Measurements from ENCODE around the gene TUBG2. TPM values are rescaled to one million over a fixed set of nuclear protein-coding genes. Genes with fewer than 3 reads are reported as not detected.
A peak's percentile ranks its signal among the peaks of the same experiment; 100 is the strongest.
"Not testable (repeated sequence)": the region's sequence is repeated elsewhere in the genome, so short reads cannot be mapped to it uniquely, and the experiment has no call there.

Gene TUBG2
- total RNA-seq, 1 donor from 2014 or later = 8.2 TPM

DNA sequence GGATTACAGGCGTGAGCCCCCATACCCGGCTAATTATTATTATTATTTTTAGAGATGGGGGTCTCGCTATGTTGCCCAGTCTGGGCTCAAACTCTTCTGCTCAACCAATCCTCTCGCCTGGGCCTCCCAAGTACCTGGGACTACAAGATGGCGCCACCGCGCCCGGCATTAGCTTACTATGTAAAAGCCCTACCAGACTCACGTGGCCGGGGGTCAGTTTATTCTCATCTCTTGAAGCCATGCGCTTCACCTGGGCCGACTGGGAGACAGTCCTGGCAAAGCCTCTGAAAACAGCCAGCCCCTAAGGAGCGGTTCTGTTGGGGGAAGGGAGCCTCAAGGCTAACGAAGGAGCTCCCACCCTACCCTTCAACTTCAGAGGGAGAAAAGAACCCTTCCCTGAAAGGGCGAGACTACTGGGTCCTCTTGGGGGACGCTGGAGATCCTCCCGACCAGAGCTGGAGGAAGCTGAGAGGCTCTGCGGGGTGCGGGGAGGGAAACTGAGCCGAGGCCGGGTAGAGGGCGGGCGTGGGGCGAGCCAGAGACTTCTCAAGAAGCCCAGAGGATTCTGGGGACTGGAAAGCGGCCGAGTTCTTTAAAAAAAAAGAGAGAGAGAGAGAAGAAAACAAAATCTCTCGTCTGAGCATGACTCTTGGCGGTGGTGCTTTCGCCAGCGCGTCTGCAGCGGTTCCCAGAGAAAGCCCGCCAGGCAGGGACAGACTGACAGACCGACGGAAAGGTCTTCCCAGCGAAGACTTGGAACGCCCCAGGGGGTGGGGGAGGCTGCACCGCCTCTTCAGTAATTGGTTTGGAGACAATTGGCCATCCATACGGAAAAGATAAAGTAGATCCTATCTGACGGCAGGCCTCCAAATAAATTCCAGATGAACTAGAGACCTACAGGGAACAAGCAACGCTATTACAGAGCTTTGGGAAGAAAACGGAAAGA, 5.6 kb upstream of the TUBG2 start:
- DNase-seq (ENCODE audit: low spot score in 2 of 2) (peak in 1 of 2 donors; percentile 62), FAIRE-seq (no peak)

DNA sequence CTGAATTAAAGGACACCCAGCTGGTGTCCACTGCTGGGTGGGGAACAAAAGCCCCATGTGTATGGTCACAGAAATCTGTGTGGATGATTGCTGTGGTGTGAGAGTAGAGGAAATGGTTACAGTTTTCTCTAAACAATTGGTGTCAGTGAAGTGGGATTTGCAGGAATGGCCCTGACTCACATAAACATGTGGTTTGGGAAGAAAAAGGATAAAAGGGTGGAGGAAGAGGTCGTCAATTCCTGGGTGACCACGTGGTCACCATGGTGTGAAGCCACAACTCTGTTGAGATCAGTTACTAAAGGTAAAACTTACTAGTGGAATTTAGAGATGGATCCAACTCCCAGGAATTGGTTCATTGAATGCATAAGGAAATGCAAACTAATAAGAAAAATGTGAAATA, 3.6 kb upstream of the TUBG2 start:
- FAIRE-seq (no peak), DNase-seq (ENCODE audit: low spot score in 2 of 2) (no peak)

DNA sequence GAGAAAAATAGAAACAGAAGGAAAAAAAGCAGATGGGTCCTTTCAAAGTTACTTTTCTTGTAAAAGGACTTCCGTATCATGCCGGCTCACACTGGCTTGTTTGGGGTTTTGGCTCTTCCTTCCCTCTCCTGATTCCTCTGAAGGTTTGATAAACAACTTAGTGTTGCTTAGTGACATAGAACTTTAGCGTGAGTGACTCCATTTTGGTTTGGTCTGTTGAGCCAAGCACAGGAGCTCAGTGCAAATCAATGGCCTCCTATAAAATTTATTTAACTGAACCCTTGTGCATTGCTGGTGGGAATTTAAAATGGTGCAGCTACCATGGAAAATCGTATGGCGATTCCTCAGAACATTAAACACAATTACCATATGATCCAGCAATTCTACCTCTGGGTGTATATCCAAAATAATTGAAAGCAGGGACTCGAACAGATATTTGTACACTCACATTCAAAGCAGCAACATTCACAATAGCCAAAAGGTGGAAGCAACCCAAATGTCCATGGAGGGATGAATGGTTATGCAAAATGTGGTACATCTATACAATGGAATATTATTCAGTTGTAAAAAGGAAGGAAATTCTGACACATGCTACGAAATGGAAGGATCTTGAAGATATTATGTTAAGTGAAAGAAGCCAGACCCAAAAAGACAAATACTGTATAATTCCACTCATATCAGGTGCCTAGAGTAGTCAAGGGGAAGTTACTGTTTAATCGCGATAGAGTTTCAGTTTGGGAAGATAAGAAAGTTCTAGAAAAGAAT, 1.1 kb upstream of the TUBG2 start:
- no peak for FAIRE-seq
- DNase-seq (ENCODE audit: low spot score in 2 of 2) = no peak

DNA sequence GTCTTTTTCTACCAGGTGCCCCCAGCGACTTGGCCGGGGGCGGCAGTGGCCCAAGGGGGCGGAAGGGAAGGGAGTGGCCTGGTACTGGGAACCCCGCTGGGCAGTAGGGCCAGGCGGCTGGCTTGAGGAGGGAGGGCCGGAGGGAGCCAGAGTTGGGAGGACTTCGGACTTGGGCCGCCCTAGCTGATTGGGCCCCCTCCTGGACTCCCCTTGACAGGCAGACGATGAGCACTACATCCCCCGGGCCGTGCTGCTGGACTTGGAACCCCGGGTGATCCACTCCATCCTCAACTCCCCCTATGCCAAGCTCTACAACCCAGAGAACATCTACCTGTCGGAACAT, 819 bp downstream of the TUBG2 start:
- DNase-seq (ENCODE audit: low spot score in 2 of 2); FAIRE-seq: not testable (repeated sequence)

DNA sequence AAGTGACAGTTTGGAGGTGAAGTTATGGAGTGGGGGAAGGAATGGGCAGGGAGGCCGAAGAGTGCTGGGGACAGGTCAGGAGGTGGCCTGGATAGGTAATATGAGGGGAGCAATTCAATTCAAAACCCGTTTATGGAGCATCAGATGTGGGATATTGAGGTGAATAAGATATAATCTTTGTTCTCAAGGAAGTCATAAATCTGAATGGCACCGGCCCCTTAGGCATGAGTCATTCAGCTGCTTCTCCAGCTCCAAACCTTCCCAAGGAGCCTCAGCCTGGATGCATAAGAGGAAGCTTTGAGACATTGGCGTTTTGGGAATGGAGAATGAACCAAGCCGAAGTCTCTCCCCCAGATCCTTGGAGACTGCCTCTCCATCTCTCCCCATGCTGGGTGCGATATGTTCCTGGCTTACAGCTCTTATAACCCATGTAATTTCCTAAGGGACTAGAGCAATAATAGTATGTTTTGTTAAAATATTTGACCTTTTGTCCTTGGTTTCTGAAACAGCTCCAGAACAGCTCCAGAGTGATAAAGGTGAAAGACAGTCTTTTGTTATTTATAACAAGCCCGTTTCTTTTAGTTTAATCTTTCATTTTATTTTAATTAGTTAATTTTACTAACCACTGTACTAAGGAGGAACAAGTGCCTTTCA, 1.7 kb downstream of the TUBG2 start:
- DNase-seq (ENCODE audit: low spot score in 2 of 2) = peak in 1 of 2 donors; percentile 34
- FAIRE-seq = no peak

DNA sequence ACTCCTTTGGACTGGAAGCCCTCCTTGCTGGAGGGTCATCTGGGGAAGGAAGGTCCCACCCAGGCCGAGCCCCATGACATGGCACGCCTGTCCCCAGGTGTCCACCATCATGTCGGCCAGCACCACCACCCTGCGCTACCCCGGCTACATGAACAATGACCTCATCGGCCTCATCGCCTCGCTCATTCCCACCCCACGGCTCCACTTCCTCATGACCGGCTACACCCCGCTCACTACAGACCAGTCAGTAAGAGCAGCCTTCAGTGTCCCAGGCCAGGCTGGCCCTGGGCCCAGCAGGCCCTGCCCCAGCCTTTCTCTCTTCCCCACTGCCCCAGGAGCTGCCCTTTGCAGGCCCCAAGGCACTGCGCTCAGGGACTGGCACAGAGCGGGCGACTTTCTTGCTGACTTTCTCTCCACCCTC, 6.5 kb downstream of the TUBG2 start:
- DNase-seq (ENCODE audit: low spot score in 2 of 2) (no peak), FAIRE-seq (no peak)

DNA sequence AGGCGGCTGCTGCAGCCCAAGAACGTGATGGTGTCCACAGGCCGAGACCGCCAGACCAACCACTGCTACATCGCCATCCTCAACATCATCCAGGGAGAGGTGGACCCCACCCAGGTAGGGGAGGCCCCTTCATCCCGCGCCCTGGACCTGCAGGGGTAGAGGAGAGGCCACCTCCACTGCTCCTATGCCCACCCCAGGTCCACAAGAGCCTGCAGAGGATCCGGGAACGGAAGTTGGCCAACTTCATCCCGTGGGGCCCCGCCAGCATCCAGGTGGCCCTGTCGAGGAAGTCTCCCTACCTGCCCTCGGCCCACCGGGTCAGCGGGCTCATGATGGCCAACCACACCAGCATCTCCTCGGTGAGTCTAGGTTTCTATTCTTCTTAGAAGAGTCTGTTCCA, 7.0 kb downstream of the TUBG2 start:
- FAIRE-seq = not testable (repeated sequence)

DNA sequence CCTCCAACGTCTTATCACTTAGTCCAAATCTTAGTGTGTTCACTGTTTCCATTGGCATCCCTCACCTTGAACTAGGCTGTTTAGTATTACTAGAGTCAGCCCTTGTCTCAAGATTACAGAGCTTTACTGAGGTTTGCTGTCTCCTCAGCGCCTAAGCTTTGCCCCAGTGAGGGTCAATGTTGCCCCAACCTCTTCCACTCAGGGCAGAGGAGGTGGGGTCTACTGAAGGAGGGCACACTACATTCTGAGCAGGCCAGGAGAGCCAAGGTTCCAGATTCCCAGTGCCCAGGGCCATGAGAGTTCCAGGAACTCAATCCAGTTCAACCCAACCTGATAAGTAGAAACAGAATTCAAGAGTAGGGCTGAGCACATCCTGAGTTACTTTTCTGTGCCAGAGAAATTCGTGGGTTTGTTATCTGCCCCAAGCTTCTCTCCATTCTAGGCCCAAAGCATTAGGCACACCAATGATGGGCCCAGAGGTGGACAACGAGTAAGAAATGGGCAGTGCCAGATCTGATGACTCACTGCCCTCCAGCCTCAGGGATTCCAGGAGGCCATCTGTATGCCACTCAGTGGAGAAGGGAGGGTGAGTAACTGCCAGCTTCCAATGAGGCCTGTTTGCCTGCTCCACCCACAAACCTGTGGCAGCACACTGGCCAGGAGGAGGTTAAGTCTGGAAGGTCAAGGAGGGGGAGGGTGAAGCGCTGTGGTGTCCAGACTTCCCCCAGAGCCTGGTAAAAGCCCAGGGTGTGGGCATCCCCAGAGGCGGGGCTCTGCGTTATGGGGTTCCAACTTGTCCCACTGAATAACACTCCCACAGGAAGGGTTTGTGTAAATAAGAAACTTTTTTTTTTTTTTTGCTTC, 8.2 kb downstream of the TUBG2 start:
- FAIRE-seq = no peak
- DNase-seq (ENCODE audit: low spot score in 2 of 2) = peak; percentile 30 to 70

More for the DNA sequence above, 7.0 kb downstream of the TUBG2 start:
- not testable (repeated sequence) for DNase-seq (ENCODE audit: low spot score in 2 of 2)

DNA sequence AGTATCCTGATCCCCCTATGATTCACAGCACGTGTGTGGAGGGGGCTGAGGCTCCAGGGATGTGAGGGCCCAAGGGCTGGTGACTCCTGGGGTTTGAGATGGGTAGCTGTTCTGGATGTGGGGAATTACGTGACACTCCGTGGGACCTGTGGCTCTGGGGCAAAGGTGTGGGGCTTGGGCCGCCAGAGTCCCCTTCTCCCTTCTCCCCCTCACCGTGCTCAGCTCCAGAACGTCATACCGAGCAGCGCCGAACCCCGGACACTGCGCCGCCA, 10.6 kb downstream of the TUBG2 start:
- FAIRE-seq (no peak), DNase-seq (ENCODE audit: low spot score in 2 of 2) (peak in 1 of 2 donors; percentile 32)

DNA sequence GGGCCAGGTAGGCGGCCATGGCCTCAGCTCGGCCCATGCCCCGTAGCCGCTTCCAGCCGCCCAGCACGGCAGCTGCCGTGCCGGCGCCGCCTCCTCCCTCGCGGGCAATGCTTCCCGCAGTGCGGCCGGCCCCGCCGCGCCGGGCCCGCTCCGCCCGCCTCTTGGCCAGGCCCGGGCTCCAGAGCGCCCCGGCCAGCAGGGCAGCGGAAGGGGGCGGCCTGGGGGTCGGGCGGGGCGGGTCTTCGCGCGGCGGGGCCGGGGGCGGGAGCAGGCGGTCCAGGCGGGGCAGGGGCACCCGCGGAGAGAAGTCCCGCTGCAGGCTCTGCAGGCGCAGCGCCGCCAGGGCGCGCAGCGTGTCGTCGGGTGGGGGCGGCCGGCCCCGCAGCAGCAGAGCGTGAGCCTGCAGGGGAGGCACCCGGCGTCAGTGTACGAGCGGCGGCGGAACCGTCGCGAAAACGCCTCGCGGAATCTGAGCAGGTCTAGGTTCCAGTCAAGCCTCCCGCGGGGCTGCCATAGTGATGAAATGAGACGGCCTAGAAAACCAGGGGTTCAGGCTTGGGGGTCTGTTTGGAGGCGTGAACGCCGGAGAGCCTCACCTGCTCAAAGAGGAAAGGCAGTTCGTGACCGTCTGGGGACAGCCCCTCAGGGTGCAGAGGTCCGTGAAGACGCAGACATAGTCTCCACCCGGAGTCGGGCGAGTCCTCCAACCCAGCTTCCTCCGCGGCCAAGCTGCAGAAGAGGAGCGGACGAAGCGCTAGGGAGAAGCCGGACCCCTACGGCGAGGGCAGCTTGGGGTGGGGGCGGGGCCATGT, 11.1 kb downstream of the TUBG2 start:
- DNase-seq (ENCODE audit: low spot score in 2 of 2) (peak; percentile 37 to 46), FAIRE-seq (no peak)

DNA sequence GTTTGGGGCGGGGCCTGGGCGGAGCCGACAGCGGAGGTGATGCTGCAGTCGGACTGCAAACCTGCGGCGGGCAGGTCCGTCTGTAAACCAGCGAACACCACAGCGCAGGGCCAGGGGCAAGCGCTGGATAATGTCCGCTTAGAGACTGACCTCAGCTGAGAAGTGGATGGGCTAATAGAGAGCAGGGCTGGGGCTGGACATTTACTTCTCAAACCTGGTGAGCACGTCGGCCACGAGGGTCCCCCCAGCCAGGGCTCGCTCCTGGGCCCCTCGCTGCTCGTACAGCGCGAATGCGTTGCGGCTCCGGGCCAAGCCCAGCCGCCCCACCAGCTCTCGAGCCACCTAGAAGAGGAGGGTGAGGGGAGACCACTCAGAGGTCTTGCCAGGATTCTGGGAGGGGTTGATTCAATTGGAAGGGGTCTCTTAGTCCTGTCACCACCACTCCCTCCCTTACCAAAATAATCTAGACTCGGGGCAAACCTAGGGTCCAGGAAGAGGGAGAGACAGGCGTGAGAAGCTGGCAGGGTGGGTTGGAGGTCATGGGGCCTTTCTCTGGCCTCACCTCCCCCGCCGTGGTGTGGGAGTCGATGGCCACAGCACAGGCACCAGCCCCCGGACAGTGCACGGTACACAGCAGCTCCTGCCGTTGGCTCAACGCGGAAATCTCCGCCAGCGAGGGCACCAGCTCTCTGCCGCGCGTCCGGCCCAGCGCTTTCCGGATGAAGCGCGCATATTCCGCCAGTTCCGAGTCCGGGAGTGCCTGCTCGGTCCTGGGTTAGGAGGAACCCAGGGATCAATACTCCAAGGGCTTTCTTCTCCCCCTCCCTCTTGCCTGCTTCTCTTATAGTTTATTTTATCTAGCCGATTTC, 11.9 kb downstream of the TUBG2 start:
- no peak for FAIRE-seq
- DNase-seq (ENCODE audit: low spot score in 2 of 2) = peak; percentile 24 to 30

DNA sequence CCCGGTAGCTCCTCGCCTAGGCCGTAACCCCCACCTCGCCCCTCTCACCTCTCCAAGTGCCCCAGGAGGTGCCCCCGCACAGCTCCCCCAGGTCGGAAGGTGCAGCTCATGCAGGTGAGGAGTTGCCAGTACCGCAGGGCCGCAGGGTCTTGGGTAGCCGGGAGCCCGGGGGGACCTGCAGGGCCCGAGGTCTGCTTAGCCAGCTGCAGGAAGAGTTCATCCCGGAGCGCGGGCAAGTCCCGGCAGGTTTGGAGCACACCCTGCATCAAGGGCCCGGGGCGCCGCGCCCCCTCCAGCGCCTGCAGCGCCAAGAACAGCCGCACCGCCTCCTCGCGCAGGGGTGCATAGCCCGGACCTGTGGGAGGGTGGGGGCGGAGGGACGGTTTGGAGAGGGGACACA, 13.0 kb downstream of the TUBG2 start:
- FAIRE-seq = no peak
- DNase-seq (ENCODE audit: low spot score in 2 of 2) = no peak

DNA sequence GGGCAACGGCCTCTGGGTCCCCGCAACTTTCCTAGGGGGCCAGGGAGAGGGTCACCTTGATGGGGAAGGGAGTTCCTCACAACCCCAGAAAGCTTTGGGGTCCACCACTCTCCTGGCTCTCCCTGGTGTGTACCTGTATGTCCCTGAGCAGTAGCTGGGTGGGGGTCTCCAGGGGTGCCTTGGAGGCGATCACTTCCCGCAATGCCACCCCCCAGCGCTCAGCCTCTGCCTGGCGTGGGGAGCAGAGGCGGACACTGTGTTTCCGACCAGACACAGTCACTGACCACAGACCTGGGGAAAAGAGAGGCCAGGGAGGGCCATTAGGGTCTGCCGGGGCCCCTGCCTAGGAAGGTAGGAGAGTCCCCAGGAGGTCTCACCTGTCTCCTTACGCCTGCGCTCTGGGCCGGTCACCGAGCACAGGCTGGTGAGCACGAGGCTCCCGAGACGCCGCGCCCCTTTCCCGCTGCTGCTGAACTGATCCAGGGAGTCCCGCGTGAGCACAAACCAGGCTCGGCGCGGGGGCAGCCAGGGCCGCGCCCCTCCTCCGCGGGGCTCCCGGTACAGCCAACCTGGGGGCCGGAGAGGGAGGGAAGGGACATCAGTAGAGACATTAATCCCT, 14.3 kb downstream of the TUBG2 start:
- no peak for DNase-seq (ENCODE audit: low spot score in 2 of 2)
- no peak for FAIRE-seq

DNA sequence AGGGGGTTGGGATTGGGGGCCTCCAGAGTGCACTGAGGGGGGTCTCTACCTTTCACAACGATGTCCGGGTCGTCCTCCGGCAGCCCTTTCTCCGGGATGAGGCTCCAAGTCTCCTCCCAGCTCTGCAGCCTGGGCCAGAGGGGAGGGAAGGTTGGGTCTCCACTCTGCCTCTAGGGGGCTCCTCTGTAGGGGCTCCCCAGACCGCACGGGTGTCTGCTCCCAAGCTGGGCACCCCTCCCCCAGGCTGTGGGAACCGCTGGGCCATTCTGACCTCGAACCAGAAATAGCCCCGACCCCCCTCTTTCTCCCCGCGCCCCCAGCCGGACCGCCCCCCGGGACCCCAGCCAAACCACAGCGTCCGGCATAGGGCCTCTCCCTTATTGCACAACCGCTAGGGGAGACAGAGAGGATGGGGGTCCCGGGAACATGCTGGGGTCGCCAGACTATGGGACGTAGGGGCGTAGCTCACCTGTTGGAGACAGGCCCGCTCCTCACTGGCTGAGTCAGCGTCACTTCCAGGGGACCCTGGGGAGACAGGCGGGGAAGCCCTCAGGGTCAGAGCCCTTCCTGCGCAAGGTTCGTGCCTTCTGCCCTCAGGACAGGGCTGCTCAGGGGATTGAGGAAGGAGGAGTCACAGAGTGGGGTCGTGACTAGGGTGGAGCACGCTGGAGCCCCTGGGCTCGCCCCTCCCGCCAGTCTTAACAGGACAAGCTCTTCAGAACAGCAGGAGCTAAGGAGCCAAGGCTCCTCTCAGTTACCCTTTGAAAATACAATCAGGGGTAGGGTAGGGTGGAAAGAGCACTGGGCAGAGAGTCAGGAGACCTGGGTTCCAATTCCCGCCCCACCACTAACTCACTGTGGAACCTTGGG, 15.0 kb downstream of the TUBG2 start:
- FAIRE-seq (no peak), DNase-seq (ENCODE audit: low spot score in 2 of 2) (peak; percentile 68 to 74)

DNA sequence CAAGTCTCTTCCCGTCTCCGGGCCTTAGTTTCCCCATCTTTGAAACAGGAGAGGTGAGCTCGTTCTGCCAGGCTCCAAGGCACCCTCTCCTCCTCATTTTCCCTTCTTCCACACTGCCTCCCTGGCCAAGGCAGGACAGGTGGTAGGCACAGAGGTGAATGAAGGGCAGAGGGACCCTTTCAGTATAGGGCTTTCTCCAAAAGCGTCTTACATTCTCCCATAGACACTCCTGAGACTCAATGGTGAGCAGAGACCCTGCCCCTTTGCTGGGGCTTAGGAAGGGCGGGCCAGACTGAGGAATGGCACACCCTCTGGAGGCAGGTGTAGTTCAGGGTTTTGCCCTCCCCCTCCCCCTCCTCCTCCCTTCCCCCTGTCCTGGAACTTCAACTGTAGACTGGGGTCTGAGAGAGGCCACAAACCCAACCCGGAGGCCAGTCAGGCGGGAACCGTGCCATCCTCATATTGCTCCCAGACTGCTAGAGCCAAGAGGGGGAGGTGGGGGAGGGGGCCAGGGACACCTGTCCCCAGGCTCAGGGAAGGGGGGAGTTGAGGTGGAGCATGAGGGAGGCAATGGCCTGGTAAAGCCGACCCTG, 15.8 kb downstream of the TUBG2 start:
- FAIRE-seq (no peak), DNase-seq (ENCODE audit: low spot score in 2 of 2) (no peak)

DNA sequence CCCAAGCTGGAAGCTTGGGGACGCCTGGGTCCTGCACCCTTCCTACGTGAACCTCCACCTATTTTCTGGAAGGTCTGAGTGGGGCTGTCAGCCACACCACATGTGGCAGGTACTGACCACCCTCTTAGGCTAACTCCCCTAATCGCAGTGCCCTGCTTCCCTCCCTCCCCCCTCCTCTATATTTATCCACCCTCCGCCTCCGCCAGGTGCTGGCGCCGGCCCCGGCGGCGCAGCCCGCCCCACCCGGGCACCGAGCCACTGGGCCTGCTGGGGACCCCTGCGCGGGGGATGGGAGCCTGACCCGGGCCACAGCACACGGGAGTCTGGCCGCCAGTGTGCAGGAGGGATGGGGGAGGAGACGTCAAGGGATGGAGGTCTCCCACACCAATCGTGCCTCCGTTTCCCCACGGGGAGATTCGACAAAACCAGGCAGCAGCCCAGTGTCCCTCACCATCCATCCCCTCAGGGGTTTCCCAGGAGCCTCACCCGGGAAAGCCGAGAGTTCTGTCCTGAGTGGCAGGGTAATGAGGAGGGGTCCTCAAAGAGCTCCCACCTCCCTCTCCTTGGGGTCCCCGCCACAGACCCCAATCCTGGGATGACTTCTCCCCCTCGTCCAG, 16.4 kb downstream of the TUBG2 start:
- DNase-seq (ENCODE audit: low spot score in 2 of 2) (peak in 1 of 2 donors; percentile 58), FAIRE-seq (no peak)
